Ovary (tissue), 3 donors: ENCODE results near the gene NPAS3.

Experiments used
- EP300 ChIP-seq: sonication (generic); formaldehyde crosslinking; IDR thresholded peaks from one replicate; pipeline ENCODE4 v1.6.1; 2017; ENCODE audit warnings: antibody characterized with exemption
- POLR2A ChIP-seq: fragments of 450-650 bp; IDR thresholded peaks from one replicate; pipeline ENCODE4 v1.6.1; 2017; ENCODE audit warnings: antibody characterized with exemption, mild to moderate bottlenecking, moderate library complexity
- TF ChIP-seq, protein P1 (sequence below), 3 donors: fragments of 450-650 bp in 2 of 3; fragments of 200-600 bp in 1 of 3; IDR thresholded peaks; one replicate each; pipeline versions ENCODE4 v1.5.1 to v1.8.0; 2016 to 2022; ENCODE audit warnings: antibody characterized with exemption in 3 of 3, mild to moderate bottlenecking in 1 of 3
- donor health status: DM: no; HTN: no; CAD: no.

DNA sequence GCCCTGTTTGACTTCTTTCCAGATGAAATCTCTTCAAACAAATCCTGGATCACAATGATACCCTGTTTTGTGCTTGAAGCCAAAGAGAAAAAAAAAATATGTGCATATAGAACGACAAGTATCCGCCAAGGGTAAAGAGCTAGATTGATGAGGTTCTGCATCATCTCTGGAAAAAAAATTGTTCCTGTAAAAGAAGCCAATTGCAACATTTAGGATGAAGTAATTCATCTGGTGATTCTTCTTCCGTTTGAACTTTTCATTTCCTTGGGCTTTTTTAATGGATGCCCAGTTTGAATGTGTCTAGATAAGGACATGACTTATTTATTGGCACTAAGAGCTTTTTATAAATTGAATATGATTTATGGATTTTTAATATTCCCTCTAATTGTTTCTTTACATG lies 38.1 kb upstream of the NPAS3 start:
- TF ChIP-seq, protein P1, sequence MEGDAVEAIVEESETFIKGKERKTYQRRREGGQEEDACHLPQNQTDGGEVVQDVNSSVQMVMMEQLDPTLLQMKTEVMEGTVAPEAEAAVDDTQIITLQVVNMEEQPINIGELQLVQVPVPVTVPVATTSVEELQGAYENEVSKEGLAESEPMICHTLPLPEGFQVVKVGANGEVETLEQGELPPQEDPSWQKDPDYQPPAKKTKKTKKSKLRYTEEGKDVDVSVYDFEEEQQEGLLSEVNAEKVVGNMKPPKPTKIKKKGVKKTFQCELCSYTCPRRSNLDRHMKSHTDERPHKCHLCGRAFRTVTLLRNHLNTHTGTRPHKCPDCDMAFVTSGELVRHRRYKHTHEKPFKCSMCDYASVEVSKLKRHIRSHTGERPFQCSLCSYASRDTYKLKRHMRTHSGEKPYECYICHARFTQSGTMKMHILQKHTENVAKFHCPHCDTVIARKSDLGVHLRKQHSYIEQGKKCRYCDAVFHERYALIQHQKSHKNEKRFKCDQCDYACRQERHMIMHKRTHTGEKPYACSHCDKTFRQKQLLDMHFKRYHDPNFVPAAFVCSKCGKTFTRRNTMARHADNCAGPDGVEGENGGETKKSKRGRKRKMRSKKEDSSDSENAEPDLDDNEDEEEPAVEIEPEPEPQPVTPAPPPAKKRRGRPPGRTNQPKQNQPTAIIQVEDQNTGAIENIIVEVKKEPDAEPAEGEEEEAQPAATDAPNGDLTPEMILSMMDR (IDR thresholded peaks at IDR 0.05), result no peak
- TF ChIP-seq POLR2A, result no peak
- no peak for TF ChIP-seq EP300
